Measurements from ENCODE around the gene MALAT1. TPM values are rescaled to one million over a fixed set of nuclear protein-coding genes. Genes with fewer than 3 reads are reported as not detected.

Gene MALAT1
- total and polyA plus RNA-seq, 2 of the 13 experiments (the other 11 are each of a cell fraction or from before 2014, with no cell fraction given): 143 to 1,237 TPM

DNA sequence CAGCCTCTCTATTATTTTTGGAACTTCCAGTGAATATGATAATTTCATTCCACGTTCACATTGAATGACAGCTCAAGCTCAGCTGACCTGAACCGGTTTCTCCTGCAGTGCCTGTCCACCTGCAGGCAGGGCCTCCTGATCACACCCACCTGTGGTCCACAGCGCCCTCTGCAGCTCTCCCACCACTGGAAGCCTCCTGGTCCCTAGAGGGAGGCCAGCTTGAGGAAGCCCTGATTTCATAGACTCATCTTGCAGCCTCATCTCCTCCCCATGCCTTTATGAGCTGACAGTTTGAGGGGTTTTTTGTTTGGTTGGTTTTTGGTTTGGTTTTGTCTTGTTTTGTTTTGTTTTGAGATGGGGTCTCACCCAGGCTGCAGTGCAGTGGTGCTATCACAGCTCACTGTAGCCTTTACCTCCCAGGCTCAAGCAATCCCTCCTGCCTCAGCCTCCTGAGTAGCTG, 29.9 kb upstream of the MALAT1 start (continued):
- TF ChIP-seq MAZ (IDR thresholded peaks at IDR 0.05; ENCODE audit: borderline replicate concordance, low read depth, low read length): no peak
- TF ChIP-seq MAZ (CRISPR knock-in tag; IDR thresholded peaks at IDR 0.05; ENCODE audit: low read depth): no peak
- TF ChIP-seq KLF6 (CRISPR knock-in tag; IDR thresholded peaks at IDR 0.05): no peak
- TF ChIP-seq SP5 (CRISPR knock-in tag; IDR thresholded peaks at IDR 0.05; ENCODE audit: borderline replicate concordance, low read depth): no peak
- TF ChIP-seq ZNF746 (CRISPR knock-in tag; IDR thresholded peaks at IDR 0.05): no peak
- no peak for TF ChIP-seq ARNT (IDR thresholded peaks at IDR 0.05)
- TF ChIP-seq TGIF2 (CRISPR knock-in tag; IDR thresholded peaks at IDR 0.05): peak; percentile 90
- TF ChIP-seq SALL2 (CRISPR knock-in tag; IDR thresholded peaks at IDR 0.05): no peak
- TF ChIP-seq HMG20B (CRISPR knock-in tag; conservative IDR thresholded peaks at IDR 0.05): no peak
- no peak for TF ChIP-seq ZNF333 (CRISPR knock-in tag; IDR thresholded peaks at IDR 0.05; ENCODE audit: borderline replicate concordance)
- TF ChIP-seq ZNF879 (CRISPR knock-in tag; IDR thresholded peaks at IDR 0.05): no peak
- TF ChIP-seq AGO1 (IDR thresholded peaks at IDR 0.05; ENCODE audit: low read depth, low read length, poor library complexity, severe bottlenecking): no peak
- no peak for TF ChIP-seq GATA4 (IDR thresholded peaks at IDR 0.05; ENCODE audit: borderline replicate concordance, low read depth)
- no peak for TF ChIP-seq TCF12 (IDR thresholded peaks at IDR 0.05)
- no peak for TF ChIP-seq TCF12 (CRISPR knock-in tag; IDR thresholded peaks at IDR 0.05)
- no peak for TF ChIP-seq TCF7 (IDR thresholded peaks at IDR 0.05; ENCODE audit: low read depth)
- no peak for TF ChIP-seq REPIN1 (CRISPR knock-in tag; IDR thresholded peaks at IDR 0.05; ENCODE audit: borderline replicate concordance, low read depth)
- no peak for TF ChIP-seq ZNF33B (CRISPR knock-in tag; IDR thresholded peaks at IDR 0.05)
- no peak for TF ChIP-seq GABPB1 (CRISPR knock-in tag; IDR thresholded peaks at IDR 0.05)
- TF ChIP-seq U2AF2 (IDR thresholded peaks at IDR 0.05; ENCODE audit: low read depth, low read length): no peak
- TF ChIP-seq, protein P1, sequence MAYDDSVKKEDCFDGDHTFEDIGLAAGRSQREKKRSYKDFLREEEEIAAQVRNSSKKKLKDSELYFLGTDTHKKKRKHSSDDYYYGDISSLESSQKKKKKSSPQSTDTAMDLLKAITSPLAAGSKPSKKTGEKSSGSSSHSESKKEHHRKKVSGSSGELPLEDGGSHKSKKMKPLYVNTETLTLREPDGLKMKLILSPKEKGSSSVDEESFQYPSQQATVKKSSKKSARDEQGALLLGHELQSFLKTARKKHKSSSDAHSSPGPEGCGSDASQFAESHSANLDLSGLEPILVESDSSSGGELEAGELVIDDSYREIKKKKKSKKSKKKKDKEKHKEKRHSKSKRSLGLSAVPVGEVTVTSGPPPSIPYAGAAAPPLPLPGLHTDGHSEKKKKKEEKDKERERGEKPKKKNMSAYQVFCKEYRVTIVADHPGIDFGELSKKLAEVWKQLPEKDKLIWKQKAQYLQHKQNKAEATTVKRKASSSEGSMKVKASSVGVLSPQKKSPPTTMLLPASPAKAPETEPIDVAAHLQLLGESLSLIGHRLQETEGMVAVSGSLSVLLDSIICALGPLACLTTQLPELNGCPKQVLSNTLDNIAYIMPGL (CRISPR knock-in tag; IDR thresholded peaks at IDR 0.05; ENCODE audit: borderline replicate concordance in 1 of 2, low read depth in 1 of 2): peak; percentile 60 to 87; a peak in 3 of 4 replicates
- no peak for TF ChIP-seq IKZF4 (CRISPR knock-in tag; IDR thresholded peaks at IDR 0.05; ENCODE audit: borderline replicate concordance, low read depth, not compliant biosample characterization)
- TF ChIP-seq MATR3 (CRISPR knock-in tag; IDR thresholded peaks at IDR 0.05): no peak
- TF ChIP-seq, protein P2, sequence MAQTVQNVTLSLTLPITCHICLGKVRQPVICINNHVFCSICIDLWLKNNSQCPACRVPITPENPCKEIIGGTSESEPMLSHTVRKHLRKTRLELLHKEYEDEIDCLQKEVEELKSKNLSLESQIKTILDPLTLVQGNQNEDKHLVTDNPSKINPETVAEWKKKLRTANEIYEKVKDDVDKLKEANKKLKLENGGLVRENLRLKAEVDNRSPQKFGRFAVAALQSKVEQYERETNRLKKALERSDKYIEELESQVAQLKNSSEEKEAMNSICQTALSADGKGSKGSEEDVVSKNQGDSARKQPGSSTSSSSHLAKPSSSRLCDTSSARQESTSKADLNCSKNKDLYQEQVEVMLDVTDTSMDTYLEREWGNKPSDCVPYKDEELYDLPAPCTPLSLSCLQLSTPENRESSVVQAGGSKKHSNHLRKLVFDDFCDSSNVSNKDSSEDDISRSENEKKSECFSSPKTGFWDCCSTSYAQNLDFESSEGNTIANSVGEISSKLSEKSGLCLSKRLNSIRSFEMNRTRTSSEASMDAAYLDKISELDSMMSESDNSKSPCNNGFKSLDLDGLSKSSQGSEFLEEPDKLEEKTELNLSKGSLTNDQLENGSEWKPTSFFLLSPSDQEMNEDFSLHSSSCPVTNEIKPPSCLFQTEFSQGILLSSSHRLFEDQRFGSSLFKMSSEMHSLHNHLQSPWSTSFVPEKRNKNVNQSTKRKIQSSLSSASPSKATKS (CRISPR knock-in tag; IDR thresholded peaks at IDR 0.05): no peak
- no peak for TF ChIP-seq HNRNPL (IDR thresholded peaks at IDR 0.05; ENCODE audit: low read depth, low read length)
- TF ChIP-seq ZNF296 (CRISPR knock-in tag; conservative IDR thresholded peaks at IDR 0.05): no peak
- no peak for TF ChIP-seq HOXA5 (CRISPR knock-in tag; IDR thresholded peaks at IDR 0.05)
- TF ChIP-seq RARA (CRISPR knock-in tag; IDR thresholded peaks at IDR 0.05): peak; percentile 36; the same call in 1 of the 2 replicates
- no peak for TF ChIP-seq ZNF460 (CRISPR knock-in tag; IDR thresholded peaks at IDR 0.05; ENCODE audit: borderline replicate concordance)
- no peak for TF ChIP-seq ZNF749 (CRISPR knock-in tag; IDR thresholded peaks at IDR 0.05; ENCODE audit: borderline replicate concordance)

All from HepG2 (cell line).